Measurements from ENCODE around the gene RETREG3.

- TF ChIP-seq E2F6 (IDR thresholded peaks at IDR 0.05; ENCODE audit: borderline replicate concordance, low read depth), result no peak
- TF ChIP-seq RAD21 (conservative IDR thresholded peaks at IDR 0.05 in 1 of 2, IDR thresholded peaks at IDR 0.05 in 1 of 2), result no peak
- no peak for TF ChIP-seq CTCF (IDR thresholded peaks at IDR 0.05)
- TF ChIP-seq FOSL2 (IDR thresholded peaks at IDR 0.05), result no peak
- no peak for TF ChIP-seq FOSL2 (CRISPR knock-in tag; IDR thresholded peaks at IDR 0.05)
- TF ChIP-seq TP53 (CRISPR knock-in tag; IDR thresholded peaks at IDR 0.05), result no peak
- TF ChIP-seq MAZ (IDR thresholded peaks at IDR 0.05; ENCODE audit: borderline replicate concordance, low read depth, low read length), result no peak
- TF ChIP-seq POLR2A (IDR thresholded peaks at IDR 0.05; ENCODE audit: low read length), result no peak
- TF ChIP-seq PBX3 (IDR thresholded peaks at IDR 0.05), result no peak
- TF ChIP-seq CBX8 (IDR thresholded peaks at IDR 0.05), result no peak
Measured at GRCh38 chr17:42647778-42648177, 38.6 kb upstream of the RETREG3 start.
